GM06990 (cell line): ENCODE data around the gene CPM.

Experiments
- DNase-seq: peaks from one replicate; pipeline ENCODE4 v3.0.0-alpha.2; 2011; ENCODE audit not compliant: insufficient read length; ENCODE audit errors: extremely low read depth
- H3K27me3 ChIP-seq: replicated peaks from 2 replicates; pipeline ENCODE4 v1.6.0; 2011; ENCODE audit warnings: low read length; ENCODE audit not compliant: control insufficient read depth, insufficient read depth
- H3K36me3 ChIP-seq: 2 replicates; pipeline ENCODE4 v1.5.1; 2011; ENCODE audit warnings: low read length; ENCODE audit not compliant: control insufficient read depth, insufficient read depth
- H3K4me3 ChIP-seq: replicated peaks from 2 replicates; pipeline ENCODE4 v1.5.1; 2011; ENCODE audit warnings: low read depth, mild to moderate bottlenecking, control low read depth, low read length
- CTCF ChIP-seq: IDR thresholded peaks from 2 replicates; pipeline ENCODE4 v1.5.1; 2011; ENCODE audit warnings: low read length, control low read depth, mild to moderate bottlenecking, inconsistent platforms; ENCODE audit not compliant: insufficient read depth, poor library complexity, severe bottlenecking

Gene CPM

GRCh38 chr12:68924546-68924945 is 8.4 kb downstream of the CPM start:
- DNase-seq, result no peak
- Histone ChIP-seq H3K27me3 (no peaks in the 10 kb centered on the region), H3K36me3 (no peaks in the 10 kb centered on the region), H3K4me3 (no peak overlapping the region)
- TF ChIP-seq CTCF, result no peak

GRCh38 chr12:68919581-68920239 is 13.3 kb downstream of the CPM start:
- no peaks in the 10 kb centered on the region for H3K27me3 ChIP-seq
- no peaks in the 10 kb centered on the region for H3K36me3 ChIP-seq
- no peak for TF ChIP-seq CTCF
- DNase-seq, result no peak
- no peak overlapping the region for H3K4me3 ChIP-seq

GRCh38 chr12:68918960-68919359 is 14.0 kb downstream of the CPM start:
- H3K36me3 ChIP-seq, result no peaks in the 10 kb centered on the region
- no peak for DNase-seq
- H3K27me3 ChIP-seq, result no peaks in the 10 kb centered on the region
- no peak for TF ChIP-seq CTCF
- no peak overlapping the region for H3K4me3 ChIP-seq

- H3K4me3 ChIP-seq, result no peak overlapping the region
- DNase-seq, result no peak
Measured at GRCh38 chr12:68915055-68915454, 17.9 kb downstream of the CPM start.

GRCh38 chr12:68913682-68914081 is 19.3 kb downstream of the CPM start:
- Histone ChIP-seq H3K4me3 (no peak overlapping the region), H3K27me3 (no peaks in the 10 kb centered on the region), H3K36me3 (no peaks in the 10 kb centered on the region)
- TF ChIP-seq CTCF, result no peak
- DNase-seq, result no peak

More at GRCh38 chr12:68915055-68915454, 17.9 kb downstream of the CPM start:
- no peak for TF ChIP-seq CTCF
- no peaks in the 10 kb centered on the region for H3K27me3 ChIP-seq
- no peaks in the 10 kb centered on the region for H3K36me3 ChIP-seq

- TF ChIP-seq CTCF, result no peak
- no peak for DNase-seq
- Histone ChIP-seq H3K36me3 (no peaks in the 10 kb centered on the region), H3K27me3 (no peaks in the 10 kb centered on the region), H3K4me3 (no peak overlapping the region)
Measured at GRCh38 chr12:68912916-68913315, 20.1 kb downstream of the CPM start.
